Fibroblast of the aortic adventitia (primary cell): ENCODE measurements around the gene GOLT1A. TPM values are rescaled to one million over a fixed set of nuclear protein-coding genes. Genes with fewer than 3 reads are reported as not detected.

Source experiments
- DNase-seq: peaks from one replicate; pipeline ENCODE4 v3.0.0-alpha.2; 2010; ENCODE audit warnings: low read depth
- H3K4me3 ChIP-seq: 2 replicates; pipeline ENCODE4 v1.5.1; 2011; ENCODE audit warnings: low read depth, mild to moderate bottlenecking, control low read depth, low read length, moderate library complexity
- total RNA-seq: library from RNA; depleted of rRNA; stranded (reverse); fragments of >200 nt; gene quantifications from 2 replicates; pipeline ENCODE4 v1.2.3, GENCODE V29; 2012; ENCODE audit warnings: low replicate concordance
- TF ChIP-seq, protein P1 (sequence below): IDR thresholded peaks from 2 replicates; pipeline ENCODE4 v1.5.1; 2011; ENCODE audit warnings: mild to moderate bottlenecking, low read length, control low read depth, inconsistent platforms; ENCODE audit not compliant: insufficient read depth

Gene GOLT1A
- total RNA-seq, 1 donor: not detected

DNA sequence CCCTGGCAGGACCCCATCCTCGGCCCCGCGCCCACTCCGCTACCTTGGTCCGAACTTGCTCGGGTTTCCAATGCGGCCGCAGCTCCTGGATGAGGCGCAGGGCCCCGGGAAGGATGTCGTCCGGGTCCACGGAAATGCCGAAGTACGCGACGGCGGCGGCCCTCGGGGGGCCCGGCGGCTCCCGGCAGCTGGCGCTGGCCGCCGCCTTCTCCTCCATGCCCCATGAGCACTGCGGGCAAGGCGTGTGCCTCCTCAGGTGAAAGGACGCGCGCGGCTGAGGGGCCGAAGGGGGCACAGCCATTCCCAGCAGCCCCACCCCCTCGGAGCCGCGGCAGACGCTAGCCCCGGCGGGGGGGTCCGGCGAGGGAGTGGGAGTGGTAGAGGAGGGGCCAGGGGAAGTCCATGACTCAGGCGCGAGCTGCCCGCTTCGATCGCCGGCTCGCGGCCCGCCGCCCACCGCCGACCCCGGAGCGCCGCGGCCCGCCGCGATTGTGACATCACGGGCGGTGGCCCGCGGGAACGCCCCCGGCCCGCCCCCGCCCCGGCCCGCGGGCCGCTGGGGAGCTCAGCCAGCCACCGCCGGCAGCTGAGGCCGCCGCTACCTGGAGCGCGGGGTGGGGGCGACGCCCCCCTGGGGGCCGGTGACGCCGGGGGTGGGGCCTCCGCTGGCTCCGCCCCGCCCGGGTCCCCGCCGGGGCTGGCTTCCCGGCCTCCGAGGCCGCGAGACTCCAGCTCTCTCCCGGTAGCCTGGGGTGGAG, 62.1 kb downstream of the GOLT1A start, which contains the start of gene ETNK2:
ETNK2 (minus strand) TSS at position 493 of the 758 bp plus-strand sequence; CDS start at position 301, 192 bp downstream.
- peak within 1 kb of the TSS; percentile 68 for H3K4me3 ChIP-seq
- TF ChIP-seq, protein P1, sequence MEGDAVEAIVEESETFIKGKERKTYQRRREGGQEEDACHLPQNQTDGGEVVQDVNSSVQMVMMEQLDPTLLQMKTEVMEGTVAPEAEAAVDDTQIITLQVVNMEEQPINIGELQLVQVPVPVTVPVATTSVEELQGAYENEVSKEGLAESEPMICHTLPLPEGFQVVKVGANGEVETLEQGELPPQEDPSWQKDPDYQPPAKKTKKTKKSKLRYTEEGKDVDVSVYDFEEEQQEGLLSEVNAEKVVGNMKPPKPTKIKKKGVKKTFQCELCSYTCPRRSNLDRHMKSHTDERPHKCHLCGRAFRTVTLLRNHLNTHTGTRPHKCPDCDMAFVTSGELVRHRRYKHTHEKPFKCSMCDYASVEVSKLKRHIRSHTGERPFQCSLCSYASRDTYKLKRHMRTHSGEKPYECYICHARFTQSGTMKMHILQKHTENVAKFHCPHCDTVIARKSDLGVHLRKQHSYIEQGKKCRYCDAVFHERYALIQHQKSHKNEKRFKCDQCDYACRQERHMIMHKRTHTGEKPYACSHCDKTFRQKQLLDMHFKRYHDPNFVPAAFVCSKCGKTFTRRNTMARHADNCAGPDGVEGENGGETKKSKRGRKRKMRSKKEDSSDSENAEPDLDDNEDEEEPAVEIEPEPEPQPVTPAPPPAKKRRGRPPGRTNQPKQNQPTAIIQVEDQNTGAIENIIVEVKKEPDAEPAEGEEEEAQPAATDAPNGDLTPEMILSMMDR: no peak
- DNase-seq: no peak

DNA sequence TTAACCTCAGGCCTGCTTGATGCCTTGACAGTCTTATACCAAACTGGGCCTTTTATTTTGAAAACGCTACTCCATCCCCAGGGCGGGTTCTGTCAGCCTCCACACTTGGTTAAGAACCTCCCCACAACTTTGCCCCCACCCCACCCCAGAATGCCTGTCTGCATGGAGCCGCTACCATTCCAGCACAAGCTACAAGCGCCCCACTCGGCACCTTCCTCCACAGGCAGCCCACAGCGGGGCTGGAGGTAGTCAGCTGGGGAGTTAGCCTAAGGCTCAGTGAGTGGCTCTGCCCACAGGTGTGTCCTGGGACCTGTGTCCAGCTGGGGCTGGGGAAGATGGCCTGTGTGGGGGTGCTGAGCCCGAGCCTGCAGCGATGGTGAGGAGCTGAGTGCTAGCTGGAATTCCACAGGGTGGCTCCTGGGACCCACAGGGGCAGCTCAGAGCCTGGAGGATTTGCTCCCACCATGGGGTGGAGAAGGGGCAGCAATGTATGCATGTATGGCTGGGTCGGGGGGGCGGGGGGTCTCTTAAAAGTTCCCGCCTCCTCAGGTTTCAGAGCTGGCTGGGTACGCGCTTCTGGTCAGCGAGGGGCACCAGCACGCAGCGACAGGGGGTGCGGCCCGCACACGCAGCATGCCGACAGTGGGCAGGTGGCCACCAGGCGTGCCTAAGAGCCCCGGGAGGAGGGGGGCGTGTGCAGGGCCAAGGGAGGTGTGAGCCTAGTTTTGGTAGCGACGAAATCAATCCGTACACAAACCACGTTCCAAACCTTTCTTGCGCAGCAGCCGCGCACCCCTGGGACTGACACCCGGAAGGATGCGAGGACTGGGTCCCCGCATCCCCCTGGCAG, 62.9 kb downstream of the GOLT1A start:
- TF ChIP-seq, protein P1: no peak
- no peak for DNase-seq

DNA sequence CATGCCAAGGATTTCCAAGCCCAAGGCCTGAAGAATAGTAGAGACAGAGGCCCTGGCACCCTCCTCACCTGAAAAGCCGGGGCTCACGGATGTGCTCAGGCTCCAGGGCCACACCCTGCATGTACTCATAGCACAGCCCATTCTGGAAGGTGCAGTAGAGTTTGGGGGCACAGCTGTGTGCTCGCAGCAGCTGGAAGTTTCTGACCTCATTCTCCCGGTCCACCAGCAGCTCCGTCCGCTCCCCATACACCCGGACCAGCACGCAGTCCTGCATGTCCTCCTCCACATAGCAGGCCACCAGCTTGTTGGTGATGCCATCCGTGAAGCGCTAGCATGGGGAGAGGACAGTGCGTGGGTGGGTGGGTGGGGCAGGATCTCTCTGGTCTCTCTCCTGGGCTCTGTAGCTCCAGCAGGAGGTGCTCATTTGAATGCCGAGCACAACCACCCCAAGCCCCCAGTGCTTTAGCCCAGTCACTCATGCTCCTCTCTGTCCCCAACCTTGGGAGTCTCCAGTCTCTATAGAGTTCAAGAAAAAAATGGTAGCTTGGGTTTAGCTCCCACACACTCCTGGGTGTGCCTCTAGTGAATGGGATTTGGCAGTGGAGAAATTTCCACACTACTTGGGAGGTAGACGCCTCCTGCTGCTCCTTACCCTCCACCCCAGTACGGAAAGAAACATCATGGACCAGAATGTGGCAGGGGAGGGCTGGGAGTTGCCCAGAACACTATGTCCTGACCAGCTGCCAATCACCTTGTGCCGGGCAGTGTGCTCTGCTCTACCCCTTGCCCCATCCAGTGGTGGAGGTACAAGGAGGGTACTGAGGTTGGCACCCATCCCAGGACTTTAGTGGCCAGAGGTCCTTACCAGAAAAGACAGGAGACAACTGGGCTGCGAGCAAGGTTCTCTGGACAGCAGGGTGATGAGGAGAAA, 63.9 kb downstream of the GOLT1A start:
- no peak for DNase-seq
- no peak overlapping the region for H3K4me3 ChIP-seq
- TF ChIP-seq, protein P1: no peak

More for the DNA sequence above, 62.9 kb downstream of the GOLT1A start:
- H3K4me3 ChIP-seq: peak overlapping the region; percentile 68

DNA sequence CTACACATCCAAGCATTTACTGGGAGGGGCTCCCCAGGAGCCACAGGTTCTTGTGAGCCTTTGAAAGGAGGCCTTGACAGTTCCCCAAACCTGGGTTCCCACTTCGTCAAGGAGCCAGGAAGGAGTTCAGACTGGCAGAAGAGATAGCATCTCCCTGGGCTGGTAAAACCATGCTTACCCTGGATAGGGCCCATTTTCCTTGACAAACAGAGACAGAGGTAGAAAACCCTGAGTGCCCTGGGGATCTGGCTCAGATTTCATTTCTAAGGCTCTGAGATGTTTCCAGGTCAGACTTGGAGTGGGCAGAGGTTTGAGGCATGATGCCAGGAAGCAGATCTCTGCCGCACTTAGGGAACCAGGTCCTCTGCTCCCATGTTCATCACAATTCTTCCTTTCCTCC, 64.7 kb downstream of the GOLT1A start:
- TF ChIP-seq, protein P1: no peak
- H3K4me3 ChIP-seq: no peak overlapping the region
- no peak for DNase-seq

Other genes starting within 250 kb of the GOLT1A start
- 3.3 and 5.1 TPM in 2 replicates for gene SOX13, start 140.9 kb downstream of the GOLT1A start, total RNA-seq
- 2.6 and 6.4 TPM in 2 replicates for gene ETNK2, start 61.9 kb downstream of the GOLT1A start, total RNA-seq
- not detected in 2 replicates for gene REN, start 47.7 kb downstream of the GOLT1A start, total RNA-seq
- gene KISS1, start 17.5 kb downstream of the GOLT1A start, total RNA-seq: not detected in 2 replicates
- 3.6 and 5.1 TPM in 2 replicates for gene PLEKHA6, start 145.9 kb upstream of the GOLT1A start, total RNA-seq
- 20.0 and 30.3 TPM in 2 replicates for gene PPP1R15B, start 197.8 kb upstream of the GOLT1A start, total RNA-seq